GM12891 (cell line): ENCODE measurements around the gene KRTAP12-1.

Experiments
- DNase-seq: peaks from one replicate; pipeline ENCODE4 v3.0.0; 2011; ENCODE audit warnings: low spot score; ENCODE audit not compliant: insufficient read length
- FAIRE-seq: peaks from 2 replicates; lab custom pipeline; 2011; peaks lifted over from hg19 to GRCh38; lab: Jason Lieb, UNC
- PAX5 ChIP-seq: IDR thresholded peaks from 2 replicates; pipeline ENCODE4 v1.6.1; 2011; ENCODE audit warnings: low read length, moderate library complexity, mild to moderate bottlenecking; ENCODE audit not compliant: insufficient read depth, severe bottlenecking
- POLR2A ChIP-seq: IDR thresholded peaks from 2 replicates; pipeline ENCODE4 v1.6.1; 2011; ENCODE audit warnings: low read depth, low read length, control low read depth
- POLR2AphosphoS5 ChIP-seq: IDR thresholded peaks from 2 replicates; pipeline ENCODE4 v1.6.1; 2011; ENCODE audit warnings: low read depth, low read length, control low read depth
- POU2F2 ChIP-seq: IDR thresholded peaks from 2 replicates; pipeline ENCODE4 v1.6.1; 2011; ENCODE audit warnings: low read depth, mild to moderate bottlenecking, control low read depth, low read length, moderate library complexity
- SPI1 ChIP-seq: IDR thresholded peaks from 2 replicates; pipeline ENCODE4 v1.6.1; 2011; ENCODE audit warnings: low read depth, low read length, control low read depth
- TAF1 ChIP-seq: IDR thresholded peaks from 2 replicates; pipeline ENCODE4 v1.6.1; 2011; ENCODE audit warnings: low read depth, low read length, control low read depth

KRTAP12-1 gene

GRCh38 chr21:44723177-44724131 lies 41.5 kb upstream of the KRTAP12-1 start:
- DNase-seq: no peak

DNA sequence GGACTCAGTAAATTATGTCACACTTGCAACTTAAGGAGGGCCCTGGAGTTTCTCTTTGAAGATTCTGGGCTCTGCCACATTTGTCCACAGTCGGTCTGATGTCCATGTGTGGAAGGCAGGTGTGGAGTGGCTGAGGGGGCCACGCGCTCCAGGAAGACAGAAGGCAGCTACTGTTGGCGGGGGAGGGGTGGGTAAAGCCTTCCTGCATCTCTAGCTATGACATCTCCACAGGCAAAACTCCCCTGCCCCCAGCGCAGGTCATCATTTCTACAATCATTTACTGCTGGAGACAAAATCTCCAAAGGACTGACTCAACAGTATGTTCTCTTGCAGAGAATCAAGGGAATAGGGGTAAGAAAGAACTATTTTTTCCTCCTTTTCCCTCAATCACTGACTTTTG lies 40.8 kb upstream of the KRTAP12-1 start:
- TF ChIP-seq POLR2AphosphoS5 (no peak), POLR2A (no peak), POU2F2 (no peak), SPI1 (no peak), PAX5 (no peak), TAF1 (no peak)
- FAIRE-seq: no peak
- DNase-seq: no peak

More at GRCh38 chr21:44723177-44724131, 41.5 kb upstream of the KRTAP12-1 start:
- no peak for FAIRE-seq
- TF ChIP-seq POLR2A: no peak
- no peak for TF ChIP-seq POLR2AphosphoS5
- no peak for TF ChIP-seq POU2F2
- no peak for TF ChIP-seq PAX5
- no peak for TF ChIP-seq TAF1
- no peak for TF ChIP-seq SPI1

- FAIRE-seq (no peak), DNase-seq (no peak)
- TF ChIP-seq SPI1 (no peak), POLR2AphosphoS5 (no peak), TAF1 (no peak), PAX5 (no peak), POLR2A (no peak), POU2F2 (no peak)
Observed at GRCh38 chr21:44720170-44720569, 38.2 kb upstream of the KRTAP12-1 start.

DNA sequence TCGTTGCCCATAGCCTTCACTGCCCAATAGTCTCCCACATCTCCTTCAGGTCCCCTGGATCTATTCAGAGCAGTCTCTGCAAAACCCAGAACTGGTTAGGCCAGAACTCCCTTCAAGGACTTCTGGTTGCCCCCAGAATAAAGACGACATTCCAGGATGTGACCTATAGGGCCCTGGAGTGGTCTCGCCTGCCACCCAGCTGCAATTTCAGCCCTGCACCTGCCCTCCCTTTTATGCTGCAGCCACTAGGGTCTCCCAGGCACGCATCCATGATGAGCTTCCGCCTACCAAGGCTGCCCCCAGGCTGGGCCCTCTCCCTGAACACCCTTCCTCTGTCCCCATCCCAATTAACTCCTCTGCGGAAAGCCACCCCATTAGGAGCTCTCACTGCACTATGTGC lies 36.6 kb upstream of the KRTAP12-1 start:
- DNase-seq: no peak
- TF ChIP-seq POLR2AphosphoS5: no peak
- no peak for TF ChIP-seq TAF1
- no peak for TF ChIP-seq PAX5
- TF ChIP-seq POLR2A: no peak
- TF ChIP-seq POU2F2: no peak
- no peak for TF ChIP-seq SPI1
- no peak for FAIRE-seq

DNA sequence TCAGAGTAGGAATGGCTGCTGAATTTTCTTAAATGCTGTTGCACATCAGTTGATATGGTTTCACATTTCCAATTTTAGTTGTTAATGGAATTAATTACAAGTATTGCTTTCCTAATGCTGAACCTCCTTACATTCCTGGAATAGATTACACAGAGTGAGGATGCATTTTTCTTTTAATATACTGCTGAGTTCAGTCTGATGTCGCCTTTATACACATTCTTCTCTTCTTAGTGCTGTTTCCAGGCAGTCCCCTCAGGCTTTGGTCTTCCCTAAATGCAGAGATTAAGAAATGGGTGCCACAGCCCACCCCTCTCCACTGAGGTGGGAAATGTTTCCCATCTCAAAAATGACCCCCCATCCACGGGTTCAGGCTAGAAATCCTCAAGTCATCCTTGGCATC lies 36.1 kb upstream of the KRTAP12-1 start:
- no peak for TF ChIP-seq SPI1
- no peak for TF ChIP-seq POLR2A
- TF ChIP-seq TAF1: no peak
- no peak for TF ChIP-seq PAX5
- TF ChIP-seq POLR2AphosphoS5: no peak
- no peak for TF ChIP-seq POU2F2
- FAIRE-seq: no peak
- DNase-seq: no peak

DNA sequence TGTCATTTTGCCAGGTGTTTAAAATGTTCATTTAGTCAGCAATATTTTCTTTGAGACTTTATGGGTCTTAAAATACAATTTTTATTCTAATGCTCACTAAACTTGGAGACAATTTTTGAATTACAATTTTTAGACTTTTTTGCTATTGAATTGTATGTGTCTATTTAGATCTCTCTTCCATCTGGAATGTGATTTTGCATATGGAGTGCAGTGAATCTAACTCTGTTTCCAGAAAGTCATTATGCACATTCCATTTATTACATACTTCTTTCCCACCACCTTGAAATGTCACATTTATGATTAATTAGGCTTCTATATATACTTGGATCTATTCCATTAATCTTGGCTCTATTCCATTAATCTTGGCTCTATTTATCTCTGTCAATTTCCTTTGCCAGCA lies 35.0 kb upstream of the KRTAP12-1 start:
- no peak for TF ChIP-seq POLR2A
- no peak for TF ChIP-seq PAX5
- TF ChIP-seq TAF1: no peak
- no peak for TF ChIP-seq POU2F2
- TF ChIP-seq SPI1: no peak
- TF ChIP-seq POLR2AphosphoS5: no peak
- DNase-seq (no peak), FAIRE-seq (no peak)

GRCh38 chr21:44714905-44715304 lies 32.9 kb upstream of the KRTAP12-1 start:
- no peak for DNase-seq
- no peak for FAIRE-seq
- TF ChIP-seq POU2F2 (no peak), TAF1 (no peak), PAX5 (no peak), POLR2AphosphoS5 (no peak), SPI1 (no peak), POLR2A (no peak)

DNA sequence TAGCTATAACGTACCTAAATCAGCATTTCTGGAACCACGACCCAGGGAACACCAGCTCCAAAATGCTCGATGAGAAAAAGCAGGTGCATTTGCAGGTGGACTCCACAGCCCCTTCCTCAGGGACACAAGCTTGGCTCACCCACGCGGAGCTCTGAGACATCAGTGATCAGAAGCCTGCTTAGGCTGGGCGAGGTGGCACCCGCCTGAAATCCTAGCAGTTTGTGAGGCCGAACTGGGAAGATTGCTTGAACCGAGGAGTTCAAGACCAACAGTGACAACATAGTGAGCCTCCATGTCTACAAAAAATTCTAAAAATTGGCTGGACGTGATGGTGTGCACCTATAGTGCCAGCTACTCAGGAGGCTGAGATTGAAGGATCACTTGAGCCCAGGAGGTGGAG lies 31.9 kb upstream of the KRTAP12-1 start:
- TF ChIP-seq POLR2AphosphoS5 (no peak), SPI1 (no peak), POU2F2 (no peak), TAF1 (no peak)
- DNase-seq (no peak), FAIRE-seq (no peak)

GRCh38 chr21:44713130-44713529 lies 31.2 kb upstream of the KRTAP12-1 start:
- no peak for TF ChIP-seq PAX5
- no peak for TF ChIP-seq TAF1
- no peak for TF ChIP-seq SPI1
- TF ChIP-seq POU2F2: no peak
- DNase-seq (no peak), FAIRE-seq (no peak)

DNA sequence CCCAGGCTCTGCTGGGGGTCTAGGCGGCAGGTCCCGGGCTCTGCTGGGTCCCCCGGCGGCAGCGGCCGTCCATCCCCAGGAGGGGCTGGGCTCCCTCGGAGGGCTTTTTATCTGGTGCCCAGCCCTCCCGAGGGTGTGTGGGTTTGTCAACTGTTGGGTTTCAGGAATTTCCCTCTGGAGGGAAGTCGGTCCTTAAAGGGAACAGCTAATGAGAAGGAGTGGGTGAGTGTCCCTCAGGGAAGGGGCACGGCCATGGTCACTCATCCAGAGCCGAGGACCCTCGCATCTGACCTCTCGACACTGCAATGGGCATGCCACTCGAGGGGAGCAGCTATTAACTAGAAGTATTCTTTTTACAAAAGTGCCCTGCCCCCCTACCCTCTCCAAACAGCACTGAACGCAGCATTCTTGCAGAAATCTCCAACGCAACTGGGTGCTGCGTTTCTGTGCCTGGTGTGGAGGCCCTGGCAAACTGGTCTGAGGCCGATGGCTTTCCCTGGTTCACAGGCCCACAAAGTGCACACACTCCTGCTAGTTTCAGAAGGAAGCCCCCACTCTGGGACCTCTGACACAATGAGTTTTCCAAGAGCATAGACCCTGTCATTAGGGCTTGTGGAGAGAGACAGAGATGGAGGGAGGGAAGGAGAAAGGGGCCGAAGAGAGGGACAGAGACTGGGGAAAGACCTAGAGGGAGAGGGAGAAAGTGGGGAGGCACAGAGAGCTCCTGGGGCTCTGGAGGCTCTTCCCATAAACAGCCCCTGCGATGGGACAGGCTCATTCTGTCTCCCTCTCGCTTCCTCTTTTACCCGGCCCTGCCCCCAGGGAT lies 30.5 kb upstream of the KRTAP12-1 start:
- TF ChIP-seq SPI1: peak; percentile 8; the same call in 1 of the 2 replicates
- no peak for TF ChIP-seq TAF1
- no peak for TF ChIP-seq POU2F2
- FAIRE-seq (no peak), DNase-seq (no peak)
